GM12874 (cell line): Measurements from ENCODE around the gene NT5C2.

Experiments used
- TF ChIP-seq, protein P1 (sequence below): IDR thresholded peaks from 2 replicates; pipeline ENCODE4 v1.5.1; 2011; ENCODE audit warnings: low read depth, mild to moderate bottlenecking, control low read depth, low read length, moderate library complexity; ENCODE audit not compliant: insufficient read depth

Gene NT5C2

DNA sequence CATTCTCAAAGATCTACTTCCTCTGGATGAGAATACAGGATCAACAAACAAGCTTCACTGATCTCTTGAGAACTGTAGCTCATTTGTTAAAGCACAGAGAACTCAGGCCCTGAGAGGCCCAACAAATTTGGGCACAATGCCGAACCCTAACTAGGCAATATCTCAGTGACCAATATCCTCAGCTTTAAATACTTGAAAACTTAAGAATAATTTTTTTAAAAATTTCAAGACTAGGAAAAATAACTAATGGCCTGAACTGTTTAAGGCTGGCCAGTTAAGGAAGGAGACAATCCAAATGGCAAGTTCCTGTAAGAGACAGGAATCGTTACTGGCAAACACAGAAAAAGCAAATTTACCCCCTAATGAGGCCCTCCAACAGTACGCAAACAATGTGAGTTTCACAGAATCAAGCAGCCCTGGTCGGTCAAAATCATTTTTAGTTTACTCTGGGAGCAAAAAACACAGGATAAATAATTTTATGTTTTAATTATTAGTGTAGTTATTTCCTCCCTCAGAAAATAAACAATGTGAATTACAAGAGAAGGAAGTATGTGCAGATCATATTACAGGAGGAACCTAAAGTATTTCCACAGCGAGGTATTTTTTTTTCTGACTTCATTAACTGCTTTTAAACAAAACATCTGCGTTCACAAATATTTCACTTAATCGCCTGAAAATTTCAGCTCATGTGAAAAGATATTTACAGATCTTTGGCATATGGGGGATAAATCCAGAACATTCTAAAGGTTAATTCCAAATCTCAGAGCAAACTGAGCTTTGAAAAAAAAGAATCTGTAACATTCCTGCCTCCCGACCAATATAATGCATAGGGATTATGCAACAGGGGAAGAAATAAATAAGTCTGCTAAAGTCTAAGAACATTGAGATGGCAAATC is 39.5 kb downstream of the NT5C2 start:
- TF ChIP-seq, protein P1, sequence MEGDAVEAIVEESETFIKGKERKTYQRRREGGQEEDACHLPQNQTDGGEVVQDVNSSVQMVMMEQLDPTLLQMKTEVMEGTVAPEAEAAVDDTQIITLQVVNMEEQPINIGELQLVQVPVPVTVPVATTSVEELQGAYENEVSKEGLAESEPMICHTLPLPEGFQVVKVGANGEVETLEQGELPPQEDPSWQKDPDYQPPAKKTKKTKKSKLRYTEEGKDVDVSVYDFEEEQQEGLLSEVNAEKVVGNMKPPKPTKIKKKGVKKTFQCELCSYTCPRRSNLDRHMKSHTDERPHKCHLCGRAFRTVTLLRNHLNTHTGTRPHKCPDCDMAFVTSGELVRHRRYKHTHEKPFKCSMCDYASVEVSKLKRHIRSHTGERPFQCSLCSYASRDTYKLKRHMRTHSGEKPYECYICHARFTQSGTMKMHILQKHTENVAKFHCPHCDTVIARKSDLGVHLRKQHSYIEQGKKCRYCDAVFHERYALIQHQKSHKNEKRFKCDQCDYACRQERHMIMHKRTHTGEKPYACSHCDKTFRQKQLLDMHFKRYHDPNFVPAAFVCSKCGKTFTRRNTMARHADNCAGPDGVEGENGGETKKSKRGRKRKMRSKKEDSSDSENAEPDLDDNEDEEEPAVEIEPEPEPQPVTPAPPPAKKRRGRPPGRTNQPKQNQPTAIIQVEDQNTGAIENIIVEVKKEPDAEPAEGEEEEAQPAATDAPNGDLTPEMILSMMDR: no peak

DNA sequence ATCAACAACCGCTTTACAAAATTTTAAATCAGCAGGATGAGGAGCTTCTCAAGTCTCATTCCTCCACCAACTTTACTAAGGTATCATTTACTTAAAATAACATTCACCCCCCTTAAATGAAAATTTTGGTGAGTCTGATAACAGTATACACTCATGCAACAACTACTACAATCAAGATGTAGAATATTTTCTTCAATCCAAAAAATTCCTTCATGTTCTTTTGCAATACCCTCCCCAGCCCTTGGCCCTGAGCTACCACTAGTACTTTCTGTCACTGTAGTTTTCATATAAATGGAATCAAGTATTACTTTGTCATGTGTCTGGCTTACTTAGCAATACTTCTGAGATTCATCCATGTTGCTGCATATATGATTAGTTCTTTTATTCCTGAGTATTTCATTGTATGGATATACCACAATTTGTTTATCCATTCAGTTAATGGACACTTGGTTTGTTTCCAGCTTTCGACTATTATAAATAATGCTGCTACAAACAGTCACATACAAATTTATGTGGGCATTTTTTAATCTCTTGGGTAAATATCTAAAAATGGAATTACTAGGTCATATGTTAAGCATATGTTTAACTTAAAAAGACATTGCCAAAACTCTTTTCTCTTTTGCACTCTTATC is 43.0 kb downstream of the NT5C2 start:
- TF ChIP-seq, protein P1: no peak

DNA sequence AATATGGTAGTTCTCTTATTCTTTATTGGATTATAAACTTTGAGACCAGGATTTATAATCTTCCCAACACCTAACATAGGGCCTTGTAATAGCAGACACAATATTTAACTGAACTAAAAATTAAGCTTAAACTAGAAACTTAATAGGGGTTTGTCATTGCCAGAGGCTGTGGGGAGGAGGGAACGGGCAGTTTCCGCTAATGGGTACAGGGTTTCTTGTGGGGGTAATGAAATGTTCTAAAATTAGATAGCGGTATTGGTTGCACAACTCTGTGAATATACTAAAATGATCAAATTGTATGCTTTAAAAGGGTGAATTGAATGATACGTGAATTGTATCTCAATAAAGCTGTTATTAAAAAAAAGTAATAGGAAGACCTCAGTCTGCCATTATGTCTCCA is 45.4 kb downstream of the NT5C2 start:
- TF ChIP-seq, protein P1: no peak

DNA sequence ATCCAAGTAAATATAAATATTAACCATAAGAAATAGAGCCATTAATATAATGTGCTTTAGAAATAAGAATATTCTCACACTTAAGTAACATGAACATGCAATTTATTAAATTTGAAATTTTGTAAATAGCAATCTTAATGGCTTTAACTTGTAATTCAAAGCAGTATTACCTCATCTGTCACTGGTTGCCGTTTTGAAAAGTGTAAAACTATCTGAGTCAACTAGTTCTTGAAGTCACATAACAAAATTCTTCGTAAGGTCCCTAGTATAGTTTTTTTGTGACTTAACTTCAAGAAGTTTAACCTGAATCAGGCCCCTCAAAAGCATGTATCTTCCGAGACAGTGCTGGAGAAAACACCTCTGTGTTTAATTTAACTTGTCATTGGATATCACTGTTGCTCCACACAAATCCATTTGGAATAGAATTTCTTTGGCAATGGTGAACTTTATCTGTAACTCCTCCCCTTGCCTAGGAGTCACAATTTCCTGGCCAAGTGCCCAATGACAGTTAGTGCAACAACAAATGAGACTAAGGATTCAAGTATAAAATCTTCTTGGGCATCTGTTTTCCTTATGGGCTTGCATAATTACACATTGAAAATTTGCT is 47.1 kb downstream of the NT5C2 start:
- TF ChIP-seq, protein P1: no peak

DNA sequence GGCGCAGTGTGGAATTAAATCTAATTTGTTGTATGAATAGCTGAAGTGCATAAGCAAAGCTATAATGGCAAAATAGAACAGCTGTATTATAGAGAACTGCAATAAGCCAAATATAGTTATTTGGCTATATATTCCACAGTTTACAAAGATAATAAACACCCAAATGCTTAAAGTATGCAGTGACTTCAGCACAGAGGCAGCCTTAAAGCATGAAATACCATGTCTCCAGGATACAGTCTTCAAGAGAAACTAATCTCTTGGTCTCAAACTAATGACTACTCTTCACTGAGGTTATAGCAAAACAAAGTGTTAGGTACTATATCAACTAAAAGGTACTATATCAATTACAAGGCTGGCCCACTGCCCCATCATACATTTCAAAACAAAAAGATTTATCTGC is 48.0 kb downstream of the NT5C2 start:
- TF ChIP-seq, protein P1: no peak

DNA sequence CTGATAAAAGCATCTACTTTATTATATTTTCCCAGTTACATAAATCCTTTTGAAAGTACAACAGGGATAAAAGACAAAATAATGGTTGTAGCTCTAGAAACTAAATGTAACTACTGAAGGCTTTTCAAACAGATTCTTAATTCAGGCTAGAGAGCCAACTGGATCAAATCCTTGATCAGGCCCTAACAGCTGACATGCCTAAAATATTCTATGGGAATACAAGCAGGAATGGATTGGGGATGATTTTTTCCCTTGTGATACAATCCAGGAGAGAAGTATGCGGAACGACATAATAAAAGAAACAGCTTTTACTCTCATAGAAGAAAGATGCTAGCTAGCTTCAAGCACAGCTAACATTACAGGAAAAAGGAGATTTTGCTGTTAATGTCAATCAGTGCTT is 49.0 kb downstream of the NT5C2 start:
- TF ChIP-seq, protein P1: no peak

DNA sequence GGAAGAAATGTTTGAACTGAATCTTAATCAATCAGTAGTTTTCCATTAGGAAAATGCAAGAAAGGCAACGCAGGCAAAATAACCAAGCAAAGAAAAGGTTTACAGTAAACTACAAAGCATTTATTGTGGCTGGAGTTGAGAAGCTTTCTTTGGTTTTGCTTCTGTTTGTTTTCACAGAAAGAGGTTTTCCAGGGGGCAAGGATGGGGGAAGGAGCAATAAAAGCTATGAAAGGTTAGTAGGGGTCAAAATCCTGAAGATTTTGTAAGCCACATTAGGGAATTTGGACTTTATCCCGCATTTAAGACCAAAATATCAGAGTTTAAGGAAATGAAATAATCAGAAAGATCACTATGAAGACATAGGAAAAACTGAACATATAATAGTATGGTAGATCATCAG is 51.1 kb downstream of the NT5C2 start:
- TF ChIP-seq, protein P1: no peak
